H1 (cell line): Measurements from ENCODE around the gene CYP4A11. TPM values are rescaled to one million over a fixed set of nuclear protein-coding genes. Genes with fewer than 3 reads are reported as not detected.

ENCODE experiments used
- CTCF ChIA-PET: fragments of 300-600 bp; sonication (Branson Sonifier 250); formaldehyde crosslinking; loops from one replicate; lab custom pipeline; 2021; ENCODE audit not compliant: partially characterized antibody; lab: Charles Lee
- POLR2A ChIA-PET: fragments of 300-600 bp; sonication (Branson Sonifier 250); formaldehyde crosslinking; loops from one replicate; lab custom pipeline; 2021; ENCODE audit warnings: inconsistent platforms; ENCODE audit not compliant: partially characterized antibody; lab: Charles Lee
- DNase-seq, 2 experiments: peaks; one replicate each; pipeline versions ENCODE4 v3.0.0 to v3.0.0-alpha.2; 2010 to 2022; ENCODE audit warnings: low spot score in 2 of 2, low read depth in 1 of 2, mixed read lengths in 1 of 2
- FAIRE-seq: peaks from 2 replicates; lab custom pipeline; 2011; peaks lifted over from hg19 to GRCh38; lab: Jason Lieb, UNC
- H2AFZ ChIP-seq: 2 replicates; pipeline ENCODE4 v1.8.1; 2012; ENCODE audit warnings: low read length, inconsistent platforms
- H2AK5ac ChIP-seq: 2 replicates; pipeline ENCODE4 v1.6.1; 2013; ENCODE audit warnings: low read depth, low read length
- H2BK120ac ChIP-seq: replicated peaks from 2 replicates; pipeline ENCODE3; 2013; ENCODE audit warnings: low read depth, low read length, inconsistent platforms
- H2BK12ac ChIP-seq: 2 replicates; pipeline ENCODE4 v1.6.1; 2013; ENCODE audit warnings: low read depth, low read length
- H2BK15ac ChIP-seq: 2 replicates; pipeline ENCODE4 v1.6.1; 2013; ENCODE audit warnings: low read length
- H2BK20ac ChIP-seq: 2 replicates; pipeline ENCODE4 v1.6.1; 2013; ENCODE audit warnings: low read length
- H2BK5ac ChIP-seq: 2 replicates; pipeline ENCODE4 v1.6.1; 2013; ENCODE audit warnings: low read depth, low read length
- H3K14ac ChIP-seq: 2 replicates; pipeline ENCODE4 v1.6.1; 2013; ENCODE audit warnings: inconsistent platforms; ENCODE audit not compliant: insufficient read length
- H3K18ac ChIP-seq: 2 replicates; pipeline ENCODE4 v1.6.1; 2013; ENCODE audit warnings: low read length; ENCODE audit errors: extremely low read depth
- H3K23ac ChIP-seq: 2 replicates; pipeline ENCODE4 v1.6.1; 2013; ENCODE audit warnings: inconsistent platforms; ENCODE audit not compliant: insufficient read length
- H3K23me2 ChIP-seq: 2 replicates; pipeline ENCODE4 v1.6.1; 2013; ENCODE audit warnings: low read depth, low read length
- H3K27ac ChIP-seq: 2 replicates; pipeline ENCODE4 v1.6.1; 2011; ENCODE audit warnings: low read depth, low read length, inconsistent platforms
- H3K27me3 ChIP-seq, 4 experiments: replicated peaks in 1 of 4; 1 replicate in 1 of 4; 2 replicates in 3 of 4; pipeline versions ENCODE4 v1.6.1 to v1.8.1; 2011 to 2013; ENCODE audit warnings: low read length in 3 of 4, mild to moderate bottlenecking in 3 of 4, inconsistent platforms in 2 of 4, mixed read lengths in 2 of 4, moderate library complexity in 1 of 4; ENCODE audit not compliant: control insufficient read depth in 3 of 4, insufficient read depth in 3 of 4; ENCODE audit errors: extremely low read depth in 1 of 4
- H3K36me3 ChIP-seq, 4 experiments: 2 replicates each; pipeline versions ENCODE4 v1.6.1 to v1.8.1; 2011 to 2013; ENCODE audit warnings: mild to moderate bottlenecking in 4 of 4, low read length in 3 of 4, moderate library complexity in 2 of 4, control low read depth in 1 of 4, inconsistent platforms in 1 of 4; ENCODE audit not compliant: insufficient read depth in 4 of 4, control insufficient read depth in 2 of 4
- H3K4ac ChIP-seq: replicated peaks from 2 replicates; pipeline ENCODE3; 2013; ENCODE audit warnings: low read length, low read depth, mixed read lengths, inconsistent platforms; ENCODE audit not compliant: insufficient read length
- H3K4me1 ChIP-seq, 4 experiments: replicated peaks in 1 of 4; 1 replicate in 1 of 4; 2 replicates in 3 of 4; pipeline versions ENCODE4 v1.6.1 to v1.8.1; 2011 to 2013; ENCODE audit warnings: low read length in 3 of 4, inconsistent platforms in 2 of 4, mixed read lengths in 1 of 4; ENCODE audit not compliant: insufficient read depth in 4 of 4, control insufficient read depth in 3 of 4
- H3K4me2 ChIP-seq, 2 experiments: 2 replicates each; pipeline versions ENCODE4 v1.6.1 to v1.8.1; 2011 to 2013; ENCODE audit warnings: low read depth in 2 of 2, low read length in 2 of 2, control low read depth in 1 of 2, inconsistent platforms in 1 of 2, mild to moderate bottlenecking in 1 of 2; ENCODE audit not compliant: insufficient read depth in 1 of 2
- H3K4me3 ChIP-seq, 4 experiments: fragments of 200-600, 300-600 bp in 1 of 4; sonication (generic), shearing (Covaris generic), sonication (Bioruptor Twin) in 1 of 4; 2 replicates each; pipeline versions ENCODE4 v1.5.1 to v1.8.1; 2011 to 2016; ENCODE audit warnings: low read length in 4 of 4, low read depth in 3 of 4, control low read depth in 2 of 4, inconsistent platforms in 2 of 4, mild to moderate bottlenecking in 2 of 4, mixed read lengths in 1 of 4, moderate library complexity in 1 of 4; ENCODE audit not compliant: insufficient read depth in 2 of 4; ENCODE audit errors: extremely low read depth in 1 of 4
- H3K56ac ChIP-seq: replicated peaks from 2 replicates; pipeline ENCODE3; 2013; ENCODE audit warnings: low read depth, mild to moderate bottlenecking, mixed read lengths, low read length, inconsistent platforms; ENCODE audit not compliant: insufficient read length
- H3K79me1 ChIP-seq: 2 replicates; pipeline ENCODE4 v1.6.1; 2013; ENCODE audit warnings: low read depth, low read length, control low read depth
- H3K79me2 ChIP-seq, 2 experiments: 2 replicates each; pipeline versions ENCODE4 v1.6.1 to v1.8.1; 2012 to 2013; ENCODE audit warnings: low read length in 2 of 2, mild to moderate bottlenecking in 2 of 2, inconsistent platforms in 1 of 2; ENCODE audit not compliant: insufficient read depth in 2 of 2, control insufficient read depth in 1 of 2
- H3K9ac ChIP-seq, 4 experiments: replicated peaks in 1 of 4; 1 replicate in 1 of 4; 2 replicates in 3 of 4; pipeline versions ENCODE4 v1.6.1 to v1.8.1; 2011 to 2013; ENCODE audit warnings: low read depth in 3 of 4, low read length in 3 of 4, control low read depth in 2 of 4, mild to moderate bottlenecking in 2 of 4, moderate library complexity in 2 of 4, inconsistent platforms in 1 of 4; ENCODE audit errors: extremely low read depth in 1 of 4
- H3K9me3 ChIP-seq, 2 experiments: 2 replicates each; pipeline versions ENCODE4 v1.6.1 to v1.8.1; 2012 to 2013; ENCODE audit warnings: mild to moderate bottlenecking in 2 of 2, moderate library complexity in 2 of 2, control low read depth in 1 of 2, inconsistent platforms in 1 of 2, low read depth in 1 of 2, low read length in 1 of 2, mixed read lengths in 1 of 2; ENCODE audit not compliant: insufficient read depth in 2 of 2
- H4K20me1 ChIP-seq, 2 experiments: replicated peaks in 1 of 2; 2 replicates each; pipeline versions ENCODE3 to v1.8.1; 2011 to 2013; ENCODE audit warnings: inconsistent platforms in 2 of 2, low read length in 2 of 2, mild to moderate bottlenecking in 1 of 2; ENCODE audit not compliant: insufficient read depth in 2 of 2, control insufficient read depth in 1 of 2
- H4K5ac ChIP-seq: 2 replicates; pipeline ENCODE4 v1.6.1; 2013; ENCODE audit warnings: low read length, low read depth, mixed read lengths, inconsistent platforms; ENCODE audit not compliant: insufficient read length
- H4K8ac ChIP-seq: 2 replicates; pipeline ENCODE4 v1.8.0; 2013; ENCODE audit warnings: mild to moderate bottlenecking, moderate library complexity, low read length, inconsistent platforms; ENCODE audit not compliant: insufficient read depth; ENCODE audit errors: extremely low read depth
- H4K91ac ChIP-seq: replicated peaks from 2 replicates; pipeline ENCODE3; 2013; ENCODE audit warnings: low read length, mixed read lengths, inconsistent platforms; ENCODE audit not compliant: insufficient read length
- ATF3 ChIP-seq: IDR thresholded peaks from 2 replicates; pipeline ENCODE4 v1.6.1; 2011; ENCODE audit warnings: low read depth, mild to moderate bottlenecking, low read length; ENCODE audit not compliant: insufficient read depth
- BACH1 ChIP-seq: IDR thresholded peaks from 2 replicates; pipeline ENCODE4 v1.6.1; 2012; ENCODE audit warnings: low read length, improper control_type of control experiment
- CHD1 ChIP-seq: IDR thresholded peaks from 2 replicates; pipeline ENCODE4 v1.6.1; 2012; ENCODE audit warnings: low read depth, low read length, improper control_type of control experiment
- GABPA ChIP-seq: IDR thresholded peaks from 2 replicates; pipeline ENCODE4 v1.6.1; 2011; ENCODE audit warnings: mild to moderate bottlenecking, low read length, moderate library complexity, borderline replicate concordance; ENCODE audit not compliant: insufficient read depth
- MAFK ChIP-seq: IDR thresholded peaks from 2 replicates; pipeline ENCODE4 v1.6.1; 2012; ENCODE audit warnings: low read depth, mild to moderate bottlenecking, improper control_type of control experiment, low read length
- SAP30 ChIP-seq: fragments of 300-600 bp; sonication (generic); IDR thresholded peaks from 2 replicates; pipeline ENCODE4 v1.7.1; 2012; ENCODE audit warnings: low read length, moderate library complexity, mild to moderate bottlenecking, inconsistent platforms; ENCODE audit not compliant: insufficient read depth, insufficient replicate concordance
- SIRT6 ChIP-seq: IDR thresholded peaks from one replicate; pipeline ENCODE4 v1.7.1; 2012; ENCODE audit warnings: low read length, inconsistent platforms
- SP4 ChIP-seq: IDR thresholded peaks from 2 replicates; pipeline ENCODE4 v1.6.1; 2012; ENCODE audit warnings: low read length, inconsistent platforms
- SRF ChIP-seq: IDR thresholded peaks from 2 replicates; pipeline ENCODE4 v1.6.1; 2011; ENCODE audit warnings: mild to moderate bottlenecking, low read depth, low read length, moderate library complexity
- ZNF274 ChIP-seq: IDR thresholded peaks from 2 replicates; pipeline ENCODE4 v1.7.0; 2012; ENCODE audit warnings: low read length, borderline replicate concordance; ENCODE audit errors: extremely low read depth
- WGBS, 2 experiments: shearing (Covaris generic) in 1 of 2; methylation state at CpG; one replicate each; pipeline versions ENCODE4 v1.1.6 to v1.1.7; 2013 to 2015; ENCODE audit warnings: low lambda C conversion rate in 2 of 2, mixed read lengths in 2 of 2, inconsistent platforms in 1 of 2, low coverage in 1 of 2, missing lambda C conversion rate in 1 of 2; ENCODE audit not compliant: insufficient replicate concordance in 2 of 2, insufficient coverage in 1 of 2, insufficient read length in 1 of 2; ENCODE audit errors: extremely low coverage in 1 of 2, missing lambda C conversion rate in 1 of 2; 5-methylcytosine and 5-hydroxymethylcytosine counted together
- polyA plus RNA-seq, 7 experiments: library from polyadenylated mRNA; depleted of rRNA in 3 of 7; stranded (reverse) in 5 of 7; unstranded in 2 of 7; fragments of >200 nt in 5 of 7; fragments of 200-250 nt in 2 of 7; gene quantifications; 1 replicate in 5 of 7; 2 replicates in 1 of 7; 4 replicates in 1 of 7; pipeline versions ENCODE4 v1.2.1 to v1.2.3, GENCODE V29; 2011 to 2013; ENCODE audit warnings: missing spikeins in 2 of 7, mixed read lengths in 2 of 7
- total RNA-seq: library from RNA; stranded (reverse); fragmentation: NEBNext Ultra II Directional; extraction: Animal tissue kit (Norgen Biotek cat#: 25700); gene quantifications from 2 replicates; pipeline ENCODE4 v1.2.1, GENCODE V29; 2021

CYP4A11 gene
- total and polyA plus RNA-seq, 2 of the 8 experiments (the other 6 are each of a cell fraction or from before 2014, with no cell fraction given), result not detected

GRCh38 chr1:46948629-46949416 is 7.5 kb upstream of the CYP4A11 start:
- Histone ChIP-seq H3K18ac (no peak overlapping the region), H2BK15ac (no peak overlapping the region)
- WGBS, 2 experiments, result 85% methylated on average over 4 of the region's 5 CpGs; no CpG with 5 or more reads in 1 of the 2 experiments

More at GRCh38 chr1:46948629-46949416, 7.5 kb upstream of the CYP4A11 start:
- DNase-seq, result no peak
- H4K91ac ChIP-seq, result no peak overlapping the region
- no peak overlapping the region for H3K14ac ChIP-seq
- no peaks in the 10 kb centered on the region for H3K9me3 ChIP-seq
- no peaks in the 10 kb centered on the region for H3K79me2 ChIP-seq
- no peak overlapping the region for H2AK5ac ChIP-seq
- no peak overlapping the region for H4K5ac ChIP-seq
- H3K23ac ChIP-seq, result no peak overlapping the region
- no peak overlapping the region for H3K4me3 ChIP-seq
- no peak overlapping the region for H2BK120ac ChIP-seq
- H3K36me3 ChIP-seq, result no peaks in the 10 kb centered on the region
- no peaks in the 10 kb centered on the region for H3K79me1 ChIP-seq
- H3K4me1 ChIP-seq, result peaks cover 0 to 2% (median 0%) of the 10 kb centered on the region in 4 experiments; a peak in 1 of 7 replicates
- ChIA-PET CTCF (interaction anchor here (1.0 kb wide), 1 partner anchor 201 kb away, joined by 3 read pairs; no protein-coding TSS in a partner anchor), POLR2A (interaction anchor here (0.6 kb wide), 2 partner anchors 284 to 406 kb away, joined by 3 read pairs; no protein-coding TSS in a partner anchor)
- no peak for FAIRE-seq
- TF ChIP-seq CHD1, result no peak
- no peak for TF ChIP-seq SIRT6
- TF ChIP-seq ATF3, result no peak
- TF ChIP-seq SRF, result no peak
- TF ChIP-seq ZNF274, result no peak
- TF ChIP-seq SAP30, result no peak
- TF ChIP-seq SP4, result no peak
- TF ChIP-seq GABPA, result no peak
- no peak for TF ChIP-seq BACH1
- TF ChIP-seq MAFK, result no peak
- H3K4ac ChIP-seq, result no peak overlapping the region
- no peaks in the 10 kb centered on the region for H4K20me1 ChIP-seq
- H2AFZ ChIP-seq, result no peak overlapping the region
- H2BK5ac ChIP-seq, result no peak overlapping the region
- no peak overlapping the region for H3K56ac ChIP-seq
- no peak overlapping the region for H2BK12ac ChIP-seq
- no peak overlapping the region for H3K27ac ChIP-seq
- no peaks in the 10 kb centered on the region for H3K23me2 ChIP-seq
- no peak overlapping the region for H3K4me2 ChIP-seq
- H3K9ac ChIP-seq, result no peak overlapping the region
- H2BK20ac ChIP-seq, result no peak overlapping the region
- no peaks in the 10 kb centered on the region for H3K27me3 ChIP-seq
- no peak overlapping the region for H4K8ac ChIP-seq
